Measurements from ENCODE around the gene GASK1A. TPM values are rescaled to one million over a fixed set of nuclear protein-coding genes. Genes with fewer than 3 reads are reported as not detected.

Gene GASK1A
- total RNA-seq, 1 donor from 2014 or later = not detected

GRCh38 chr3:42936157-42936981 lies 42.7 kb upstream of the GASK1A start:
- Mint-ChIP-seq H3K4me1 (ENCODE audit: unreplicated experiment) (no peaks in the 10 kb centered on the region), H3K27ac (ENCODE audit: unreplicated experiment) (no peak overlapping the region), H3K9me3 (ENCODE audit: unreplicated experiment) (no peaks in the 10 kb centered on the region), H3K27me3 (ENCODE audit: unreplicated experiment) (peaks cover 9% of the 10 kb centered on the region), H3K36me3 (ENCODE audit: unreplicated experiment) (no peaks in the 10 kb centered on the region), H3K4me3 (ENCODE audit: unreplicated experiment) (no peak overlapping the region)
- TF ChIP-seq CTCF (IDR thresholded peaks at IDR 0.05) = no peak
- no peak for DNase-seq (ENCODE audit: extremely low spot score, unreplicated experiment)

DNA sequence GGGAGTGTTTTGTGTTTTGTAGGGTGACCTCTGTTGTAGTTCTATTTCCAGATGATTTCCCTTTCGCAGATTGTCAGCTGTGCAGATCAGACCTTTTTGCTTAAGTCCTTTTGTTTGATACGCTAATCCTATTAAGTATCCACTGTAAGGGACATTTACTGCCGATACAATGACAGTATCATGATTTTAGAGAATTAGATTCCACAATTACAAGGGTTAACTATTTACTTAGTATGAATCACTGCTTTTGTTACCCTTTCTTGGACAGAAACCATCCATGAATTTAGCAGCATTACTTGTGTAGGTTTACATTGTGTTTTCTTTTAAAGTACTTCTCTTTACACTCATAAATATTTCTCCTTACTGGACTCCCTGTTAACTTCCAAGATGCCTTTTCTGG lies 41.8 kb upstream of the GASK1A start:
- Mint-ChIP-seq H3K4me3 (ENCODE audit: unreplicated experiment) (no peak overlapping the region), H3K4me1 (ENCODE audit: unreplicated experiment) (no peaks in the 10 kb centered on the region), H3K27me3 (ENCODE audit: unreplicated experiment) (peaks cover 12% of the 10 kb centered on the region), H3K9me3 (ENCODE audit: unreplicated experiment) (no peaks in the 10 kb centered on the region), H3K27ac (ENCODE audit: unreplicated experiment) (no peak overlapping the region), H3K36me3 (ENCODE audit: unreplicated experiment) (no peaks in the 10 kb centered on the region)
- DNase-seq (ENCODE audit: extremely low spot score, unreplicated experiment) = no peak
- no peak for TF ChIP-seq CTCF (IDR thresholded peaks at IDR 0.05)

GRCh38 chr3:42942693-42943092 lies 36.4 kb upstream of the GASK1A start:
- Mint-ChIP-seq H3K9me3 (ENCODE audit: unreplicated experiment) (no peaks in the 10 kb centered on the region), H3K27me3 (ENCODE audit: unreplicated experiment) (peaks cover 19% of the 10 kb centered on the region), H3K36me3 (ENCODE audit: unreplicated experiment) (no peaks in the 10 kb centered on the region), H3K4me1 (ENCODE audit: unreplicated experiment) (no peaks in the 10 kb centered on the region), H3K27ac (ENCODE audit: unreplicated experiment) (no peak overlapping the region), H3K4me3 (ENCODE audit: unreplicated experiment) (no peak overlapping the region)
- no peak for DNase-seq (ENCODE audit: extremely low spot score, unreplicated experiment)
- no peak for TF ChIP-seq CTCF (IDR thresholded peaks at IDR 0.05)

DNA sequence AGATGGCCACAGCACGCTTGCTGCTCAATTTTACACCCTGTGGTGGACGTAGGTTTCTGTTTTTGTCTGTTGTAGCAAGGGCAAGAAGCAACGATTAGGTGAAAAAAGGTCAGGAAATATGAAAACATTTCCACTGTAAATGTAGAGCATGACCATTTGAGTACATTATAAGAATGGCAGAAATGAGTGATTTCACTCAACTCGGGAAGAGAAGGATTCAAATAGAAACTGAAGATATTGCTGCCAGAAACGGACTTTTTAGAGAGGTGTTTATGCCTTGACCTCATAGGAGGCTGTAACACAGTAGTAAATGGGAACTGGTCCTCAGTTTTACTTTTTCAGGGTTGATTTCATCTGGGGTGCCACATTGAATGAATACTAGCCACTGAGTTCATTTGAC lies 33.1 kb upstream of the GASK1A start:
- no peak for DNase-seq (ENCODE audit: extremely low spot score, unreplicated experiment)
- Mint-ChIP-seq H3K9me3 (ENCODE audit: unreplicated experiment) (no peaks in the 10 kb centered on the region), H3K27ac (ENCODE audit: unreplicated experiment) (no peak overlapping the region), H3K36me3 (ENCODE audit: unreplicated experiment) (no peaks in the 10 kb centered on the region), H3K4me1 (ENCODE audit: unreplicated experiment) (no peaks in the 10 kb centered on the region), H3K4me3 (ENCODE audit: unreplicated experiment) (no peak overlapping the region), H3K27me3 (ENCODE audit: unreplicated experiment) (peaks cover 13% of the 10 kb centered on the region)
- TF ChIP-seq CTCF (IDR thresholded peaks at IDR 0.05) = no peak

DNA sequence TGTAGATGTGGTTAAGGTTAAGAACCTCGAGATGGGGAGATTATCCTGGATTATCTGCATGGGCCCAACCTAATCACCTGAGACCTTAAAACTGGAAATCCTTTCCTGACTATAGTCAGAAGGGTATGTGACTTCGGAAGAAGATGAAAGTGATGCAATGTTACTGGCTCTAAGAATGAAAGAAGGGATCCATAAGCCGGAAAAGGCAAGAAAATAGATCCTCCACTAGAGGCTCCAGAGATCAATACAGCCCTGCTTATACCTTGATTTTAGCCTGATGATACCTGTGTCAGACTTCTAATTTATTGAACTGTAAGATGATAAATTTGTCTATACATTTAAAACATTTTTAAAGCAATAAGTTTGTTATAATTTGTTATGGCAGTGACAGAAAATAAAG lies 21.5 kb upstream of the GASK1A start:
- DNase-seq (ENCODE audit: extremely low spot score, unreplicated experiment) = no peak
- peaks cover 14% of the 10 kb centered on the region for H3K27me3 Mint-ChIP-seq (ENCODE audit: unreplicated experiment)
- no peaks in the 10 kb centered on the region for H3K36me3 Mint-ChIP-seq (ENCODE audit: unreplicated experiment)
- H3K27ac Mint-ChIP-seq (ENCODE audit: unreplicated experiment) = no peak overlapping the region
- H3K4me3 Mint-ChIP-seq (ENCODE audit: unreplicated experiment) = no peak overlapping the region
- TF ChIP-seq CTCF (IDR thresholded peaks at IDR 0.05) = no peak
- no peaks in the 10 kb centered on the region for H3K9me3 Mint-ChIP-seq (ENCODE audit: unreplicated experiment)
- no peaks in the 10 kb centered on the region for H3K4me1 Mint-ChIP-seq (ENCODE audit: unreplicated experiment)
